Inferior parietal cortex (tissue), 1 donor: ENCODE measurements around the gene TBC1D26.
A peak's percentile ranks its signal among the peaks of the same experiment; 100 is the strongest.
"Not testable (repeated sequence)": the region's sequence is repeated elsewhere in the genome, so short reads cannot be mapped to it uniquely, and the experiment has no call there.

Experiments
- DNase-seq: peaks from one replicate; pipeline ENCODE4 v3.0.0-alpha.2; 2016; ENCODE audit errors: extremely low spot score

Gene TBC1D26

GRCh38 chr17:15731900-15732299 lies at the start of gene TBC1D26:
TSS of gene TBC1D26 (plus strand) at chr17:15732283. CDS start at chr17:15735349, 3,066 bp downstream.
- DNase-seq = not testable (repeated sequence)

- not testable (repeated sequence) for DNase-seq
These were observed 48.9 kb upstream of the TBC1D26 start for GRCh38 chr17:15683135-15683534.

- DNase-seq = peak; percentile 87
These were observed 48.1 kb upstream of the TBC1D26 start, which contains the start of gene TRIM16 for GRCh38 chr17:15683824-15684478. TSS of gene TRIM16 (minus strand) at chr17:15684311. CDS start at chr17:15651609, 32,702 bp downstream.

GRCh38 chr17:15687494-15687893 lies 44.6 kb upstream of the TBC1D26 start:
- DNase-seq = not testable (repeated sequence)

- DNase-seq = peak; percentile 7
These were observed 33.1 kb upstream of the TBC1D26 start for GRCh38 chr17:15698967-15699366.

GRCh38 chr17:15699413-15699924 lies 32.6 kb upstream of the TBC1D26 start, which contains the start of gene ZNF286A:
TSS of gene ZNF286A (plus strand) at chr17:15699752. CDS start at chr17:15700330, 578 bp downstream.
- DNase-seq = peak; percentile 97

GRCh38 chr17:15699937-15700336 lies 32.1 kb upstream of the TBC1D26 start:
- not testable (repeated sequence) for DNase-seq

- not testable (repeated sequence) for DNase-seq
These were observed 27.8 kb upstream of the TBC1D26 start for GRCh38 chr17:15704239-15704638.

- DNase-seq = not testable (repeated sequence)
These were observed 27.3 kb upstream of the TBC1D26 start for GRCh38 chr17:15704813-15705212.

GRCh38 chr17:15708879-15709278 lies 23.2 kb upstream of the TBC1D26 start:
- not testable (repeated sequence) for DNase-seq

GRCh38 chr17:15716601-15717563 lies 15.2 kb upstream of the TBC1D26 start:
- not testable (repeated sequence) for DNase-seq

- DNase-seq = not testable (repeated sequence)
These were observed 1.5 kb upstream of the TBC1D26 start for GRCh38 chr17:15730535-15730934.

GRCh38 chr17:15733174-15733789 lies 1.2 kb downstream of the TBC1D26 start:
- DNase-seq = not testable (repeated sequence)

GRCh38 chr17:15736578-15736977 lies 4.5 kb downstream of the TBC1D26 start:
- DNase-seq = not testable (repeated sequence)

GRCh38 chr17:15738066-15738465 lies 6.0 kb downstream of the TBC1D26 start:
- no peak for DNase-seq

GRCh38 chr17:15739259-15739658 lies 7.2 kb downstream of the TBC1D26 start:
- not testable (repeated sequence) for DNase-seq

GRCh38 chr17:15740041-15740440 lies 8.0 kb downstream of the TBC1D26 start:
- DNase-seq = not testable (repeated sequence)

GRCh38 chr17:15740570-15741120 lies 8.6 kb downstream of the TBC1D26 start:
- no peak for DNase-seq

GRCh38 chr17:15741624-15742023 lies 9.5 kb downstream of the TBC1D26 start:
- DNase-seq = no peak

- DNase-seq = no peak
These were observed 10.1 kb downstream of the TBC1D26 start for GRCh38 chr17:15742051-15742795.

GRCh38 chr17:15742921-15743320 lies 10.8 kb downstream of the TBC1D26 start:
- DNase-seq = no peak
